Stimulated activated CD8-positive, alpha-beta memory T cell treated with anti-CD3 and anti-CD28 coated beads, Interleukin-2, amount 100 ng/mL, for 1 hour (primary cell): Measurements from ENCODE around the gene TMPRSS5.

ENCODE experiments used
- DNase-seq, 2 donors: peaks; one replicate each; pipeline ENCODE4 v3.0.0-alpha.2; 2020; ENCODE audit warnings: low read depth in 2 of 2

Gene TMPRSS5

DNA sequence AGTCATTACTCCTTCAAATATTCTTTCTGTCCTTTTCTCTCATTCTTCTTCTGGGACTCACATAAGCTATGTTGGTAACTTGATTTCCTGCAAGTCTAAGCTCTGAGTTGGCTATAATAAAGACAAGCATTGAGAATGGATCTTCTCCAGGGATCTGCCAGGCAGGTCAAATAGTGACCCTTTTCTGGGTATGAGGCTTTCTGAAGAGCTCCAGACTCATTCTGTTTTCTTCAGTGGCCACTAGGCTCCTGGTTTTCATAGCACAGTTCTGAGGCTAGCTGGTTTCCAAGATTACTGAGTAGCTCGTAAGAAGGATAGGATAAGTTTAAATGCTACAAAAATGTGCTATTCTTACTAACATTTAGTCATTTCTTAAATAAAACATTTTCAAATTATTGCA lies 38.3 kb downstream of the TMPRSS5 start:
- DNase-seq: no peak

DNA sequence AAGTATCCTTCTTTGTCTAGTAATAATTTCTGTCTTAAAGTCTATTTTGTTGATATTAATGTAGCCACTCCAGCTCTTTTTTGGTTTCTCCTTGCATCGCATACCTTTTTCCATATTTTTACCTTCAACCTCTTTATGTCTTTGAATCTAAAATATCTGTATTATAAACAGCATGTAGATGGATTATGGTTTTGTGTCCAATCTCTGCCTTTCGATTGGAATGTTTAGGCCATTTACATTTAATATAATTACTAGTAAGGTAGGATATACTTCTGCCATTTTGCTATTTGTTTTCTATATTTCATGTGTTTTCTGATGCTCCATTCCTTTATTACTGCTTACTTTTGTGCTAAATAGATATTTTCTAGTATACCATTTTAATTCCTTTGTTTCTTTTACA lies 39.5 kb downstream of the TMPRSS5 start:
- DNase-seq: no peak

DNA sequence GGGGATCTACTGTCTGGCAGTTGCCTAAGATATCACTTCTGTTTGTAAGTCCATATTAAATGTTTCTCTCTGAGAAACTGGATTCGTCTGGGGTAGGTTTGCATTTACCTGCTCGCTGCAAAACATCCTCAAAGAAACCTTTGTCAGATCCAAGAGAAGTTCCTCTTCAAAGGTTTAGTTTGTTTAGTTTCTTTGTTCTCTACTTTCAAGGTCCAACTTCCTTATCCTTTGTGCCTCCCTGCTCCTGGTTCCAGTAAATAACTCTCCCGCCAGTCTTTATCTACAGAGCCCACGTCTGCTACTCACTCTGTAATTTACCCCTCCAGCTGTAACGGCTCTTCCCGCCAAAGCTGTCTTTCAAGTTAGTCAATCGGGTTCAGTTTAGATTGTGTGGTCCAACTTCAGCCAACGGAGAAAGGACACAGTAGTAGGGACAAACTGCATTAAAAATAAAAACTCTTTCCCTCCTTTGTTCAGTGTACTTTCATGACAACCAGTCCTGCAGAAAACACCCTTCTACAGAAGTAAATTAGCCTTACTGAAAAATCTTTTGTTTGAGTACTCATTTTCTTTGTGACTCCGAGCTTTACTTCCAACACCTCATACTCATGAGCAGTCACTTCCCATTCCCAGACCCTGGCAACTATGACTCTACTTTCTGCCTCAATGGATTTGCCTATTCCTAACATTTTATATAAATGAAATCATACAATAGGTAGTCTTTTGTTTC lies 41.0 kb downstream of the TMPRSS5 start:
- no peak for DNase-seq

DNA sequence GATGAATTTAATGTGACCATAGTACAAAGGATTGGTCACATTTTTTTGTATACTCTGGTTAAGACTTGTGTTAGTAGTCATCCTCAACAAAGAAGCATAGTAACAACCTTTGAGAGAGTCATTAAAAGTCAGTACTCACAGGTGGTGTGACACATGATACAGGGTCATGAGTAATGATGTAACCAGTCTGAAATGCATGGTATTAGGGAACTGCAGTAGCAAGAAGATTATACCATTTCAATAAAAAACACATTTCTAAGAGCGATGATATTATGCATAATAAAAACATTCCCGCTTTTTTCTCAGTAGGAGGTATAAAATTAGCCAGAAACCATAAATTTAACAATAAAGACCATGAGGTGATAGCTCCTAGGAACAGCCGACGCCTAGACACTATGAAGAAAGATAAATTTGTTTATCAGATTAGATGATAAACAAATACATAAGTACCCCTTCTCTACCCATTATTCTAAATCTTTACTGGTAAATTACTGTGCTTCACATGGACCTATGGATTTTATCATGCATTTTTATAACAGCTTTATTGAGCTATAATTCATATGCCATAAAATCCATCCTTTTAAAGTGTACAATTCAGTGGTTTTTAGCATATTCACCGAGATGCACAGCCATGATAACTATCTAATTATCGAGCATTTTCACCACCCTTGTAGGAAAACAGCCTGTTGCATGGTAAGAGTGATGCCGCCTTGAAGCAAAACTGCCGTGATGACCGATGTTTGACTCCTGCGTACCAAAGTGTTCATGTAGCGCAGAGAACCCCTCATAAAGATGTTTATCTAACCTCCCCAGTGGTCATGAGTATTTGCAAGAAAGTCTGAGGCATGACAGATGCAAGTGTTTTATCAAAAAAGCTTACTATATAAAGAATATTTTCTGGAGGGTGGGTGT lies 41.8 kb downstream of the TMPRSS5 start:
- DNase-seq: no peak

DNA sequence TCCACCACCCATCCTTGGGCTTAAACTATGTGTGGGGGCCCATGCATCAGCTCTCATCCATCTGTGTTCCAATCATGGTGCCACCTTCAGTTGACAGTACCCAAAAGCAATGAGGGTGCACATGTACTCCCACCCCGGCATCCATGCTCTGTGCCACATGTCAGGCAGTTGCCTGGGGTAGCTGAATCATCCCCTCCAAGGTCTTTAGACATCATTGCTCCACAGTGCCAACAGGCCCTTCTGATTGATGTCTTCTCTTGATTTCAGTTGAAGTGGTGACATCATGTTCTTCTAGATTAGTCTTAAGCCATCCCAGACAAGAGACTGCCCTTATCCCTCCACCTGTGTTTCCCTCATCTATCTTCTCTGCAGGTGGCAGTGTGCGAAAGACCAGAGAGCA lies 42.5 kb downstream of the TMPRSS5 start:
- no peak for DNase-seq

DNA sequence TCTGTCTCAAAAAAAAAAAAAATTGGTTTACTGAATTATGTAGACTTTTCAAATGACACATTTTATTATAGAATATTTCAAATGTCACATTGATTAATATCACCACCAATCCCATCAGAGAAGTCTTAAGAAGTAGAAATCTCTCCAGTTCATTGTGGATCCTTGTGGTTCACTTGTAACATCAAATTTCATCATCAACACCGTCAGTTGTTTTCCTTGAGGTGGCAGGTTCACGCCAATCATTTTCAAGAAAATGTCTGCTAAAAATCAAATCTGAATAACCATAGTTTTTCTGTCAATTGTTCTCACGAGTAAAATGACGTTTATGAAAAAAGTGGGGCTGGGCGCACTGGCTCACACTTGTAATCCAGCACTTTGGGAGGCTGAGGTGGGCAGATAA lies 50.3 kb downstream of the TMPRSS5 start:
- no peak for DNase-seq

DNA sequence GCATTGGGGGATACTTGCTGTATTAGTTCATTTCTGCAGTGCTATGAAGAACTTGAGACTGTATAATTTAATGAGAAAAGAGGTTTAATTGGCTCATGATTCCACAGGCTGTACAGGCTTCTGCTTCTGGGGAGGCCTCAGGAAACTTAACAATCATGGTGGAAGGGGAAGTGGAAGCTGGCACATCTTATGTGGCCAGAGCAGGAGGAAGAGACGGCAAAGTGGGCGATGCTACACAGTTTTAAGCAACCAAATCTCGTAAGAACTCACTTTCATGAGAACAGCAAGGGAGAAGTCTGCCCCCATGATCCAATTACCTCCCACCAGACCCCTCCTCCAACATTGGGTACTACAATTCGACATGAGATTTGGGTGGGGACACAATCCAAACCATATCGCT lies 55.1 kb downstream of the TMPRSS5 start:
- DNase-seq: no peak

DNA sequence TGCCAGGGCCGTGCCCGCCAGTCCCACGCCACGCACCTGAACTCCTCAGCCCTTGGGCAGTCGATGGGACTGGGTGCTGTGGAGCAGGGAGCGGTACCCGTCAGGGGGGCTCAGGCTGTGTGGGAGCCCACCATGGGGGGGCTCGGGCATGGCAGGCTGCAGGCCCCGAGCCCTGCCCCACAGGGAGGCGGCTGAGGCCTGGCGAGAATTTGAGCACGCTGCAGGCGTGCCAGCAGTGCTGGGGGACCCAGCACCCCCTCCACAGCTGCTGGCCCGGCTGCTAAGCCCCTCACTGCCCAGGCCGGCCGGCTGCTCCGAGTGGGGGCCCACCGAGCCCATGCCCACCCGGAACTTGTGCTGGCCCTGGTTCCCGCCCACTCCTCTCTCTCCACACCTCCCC lies 56.8 kb downstream of the TMPRSS5 start:
- no peak for DNase-seq

DNA sequence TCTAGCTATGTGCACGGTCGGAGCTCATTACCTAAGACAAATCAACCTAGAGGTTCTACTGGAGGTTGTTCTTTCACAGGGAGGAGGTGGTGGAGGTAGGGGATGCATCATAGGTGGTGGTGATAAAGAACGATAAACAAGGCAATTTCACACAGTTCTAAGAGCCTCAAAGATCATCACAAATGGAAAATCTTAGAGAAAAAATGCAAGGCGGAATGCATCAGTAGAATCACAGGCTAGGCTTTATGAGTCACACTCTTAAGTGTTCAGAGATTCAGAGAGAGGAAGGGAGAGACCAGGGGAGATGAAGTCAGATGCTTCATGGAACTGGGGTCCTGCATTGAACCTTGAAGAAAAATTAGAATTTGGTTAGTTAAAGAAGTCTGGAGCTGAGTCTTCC lies 58.3 kb downstream of the TMPRSS5 start:
- DNase-seq: no peak

DNA sequence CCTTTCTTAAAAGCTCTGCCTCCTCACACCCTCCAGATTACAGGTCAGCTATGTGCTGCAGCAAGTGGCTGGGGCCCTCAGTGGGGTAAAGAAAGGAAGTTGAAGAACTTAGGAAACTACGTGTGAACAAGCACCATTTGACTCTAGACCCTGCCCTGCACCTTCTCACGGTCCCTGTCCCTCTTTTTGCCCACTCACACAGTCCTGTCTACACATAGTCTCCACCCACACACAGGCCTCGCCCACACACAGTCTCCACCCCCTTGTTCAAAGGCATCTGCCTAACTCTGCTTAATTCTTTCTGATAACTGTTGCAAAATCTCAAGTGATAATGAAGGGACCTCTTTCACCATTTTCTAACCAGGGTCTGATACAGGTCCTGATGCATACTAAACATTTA lies 59.0 kb downstream of the TMPRSS5 start:
- no peak for DNase-seq

DNA sequence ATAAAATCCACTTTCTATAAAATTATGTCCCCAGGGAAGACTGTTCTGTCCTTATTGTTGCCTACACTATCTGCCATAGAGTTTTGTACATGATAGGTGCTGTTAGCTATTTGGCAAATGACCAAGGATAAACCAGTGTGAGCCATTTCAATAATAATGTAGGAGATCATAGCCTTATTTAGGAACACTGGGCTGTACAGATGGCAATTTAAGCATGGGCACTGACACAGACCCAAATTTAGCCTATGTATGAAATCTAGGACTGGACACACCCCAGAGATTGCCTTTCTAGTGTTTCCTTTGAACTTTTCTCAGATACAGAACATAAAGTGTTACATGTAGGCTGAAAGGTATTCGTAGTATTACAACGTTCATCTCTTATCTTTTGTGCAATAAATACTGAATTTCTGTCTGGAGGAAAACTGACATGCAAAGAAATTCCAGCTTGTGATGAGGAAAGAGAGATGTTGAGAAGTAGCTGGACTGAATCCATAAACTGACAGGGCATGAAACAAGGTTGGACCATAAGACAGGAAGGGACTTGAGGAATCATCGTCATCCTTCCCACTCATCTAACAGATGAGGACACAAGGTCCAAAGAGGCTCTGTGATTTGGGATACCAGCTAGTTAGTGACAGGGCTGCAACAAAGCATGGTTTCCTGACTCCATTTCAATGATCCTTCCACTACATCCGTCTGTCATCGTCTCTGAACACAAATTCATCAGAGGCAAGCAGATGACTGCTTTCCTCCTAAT lies 60.3 kb downstream of the TMPRSS5 start:
- DNase-seq: no peak

DNA sequence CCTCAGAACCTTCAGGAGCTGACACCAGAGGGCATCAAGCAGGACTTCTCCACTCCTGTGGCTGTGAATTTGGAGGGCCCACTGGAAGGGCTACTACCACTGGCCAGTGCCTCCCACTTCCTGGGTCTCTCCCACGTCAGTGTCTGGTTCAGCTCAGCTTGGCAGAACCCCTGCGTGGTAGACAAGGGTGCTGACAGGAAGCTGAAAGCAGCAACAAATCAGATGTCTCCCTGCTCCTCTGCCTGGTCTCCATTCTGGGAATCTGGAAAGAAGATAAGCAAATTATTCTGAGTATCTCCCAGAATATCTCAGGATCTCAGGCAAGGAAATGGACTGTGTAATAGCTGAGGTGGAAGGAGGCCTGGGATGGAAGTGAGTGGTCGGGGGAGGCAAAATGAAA lies 61.5 kb downstream of the TMPRSS5 start:
- no peak for DNase-seq

DNA sequence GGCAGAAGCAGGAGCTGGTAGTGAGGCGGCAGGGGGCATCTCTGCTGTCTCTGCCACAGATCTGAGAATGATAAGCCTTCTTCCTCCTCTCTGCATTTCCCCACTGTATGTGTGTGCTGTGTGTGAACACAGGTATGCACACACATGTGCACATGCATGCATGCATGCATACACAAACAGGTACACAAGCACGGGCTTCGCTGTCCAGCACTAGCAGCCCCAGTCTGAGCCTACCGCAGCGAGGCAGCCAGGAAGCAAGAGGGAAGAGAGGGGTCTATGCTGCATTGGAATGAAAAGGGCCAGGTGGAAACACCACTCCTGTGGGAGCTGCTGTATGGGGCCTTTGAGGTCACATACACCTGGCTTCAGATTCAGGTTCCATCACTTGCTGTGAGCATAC lies 62.4 kb downstream of the TMPRSS5 start:
- DNase-seq: no peak

DNA sequence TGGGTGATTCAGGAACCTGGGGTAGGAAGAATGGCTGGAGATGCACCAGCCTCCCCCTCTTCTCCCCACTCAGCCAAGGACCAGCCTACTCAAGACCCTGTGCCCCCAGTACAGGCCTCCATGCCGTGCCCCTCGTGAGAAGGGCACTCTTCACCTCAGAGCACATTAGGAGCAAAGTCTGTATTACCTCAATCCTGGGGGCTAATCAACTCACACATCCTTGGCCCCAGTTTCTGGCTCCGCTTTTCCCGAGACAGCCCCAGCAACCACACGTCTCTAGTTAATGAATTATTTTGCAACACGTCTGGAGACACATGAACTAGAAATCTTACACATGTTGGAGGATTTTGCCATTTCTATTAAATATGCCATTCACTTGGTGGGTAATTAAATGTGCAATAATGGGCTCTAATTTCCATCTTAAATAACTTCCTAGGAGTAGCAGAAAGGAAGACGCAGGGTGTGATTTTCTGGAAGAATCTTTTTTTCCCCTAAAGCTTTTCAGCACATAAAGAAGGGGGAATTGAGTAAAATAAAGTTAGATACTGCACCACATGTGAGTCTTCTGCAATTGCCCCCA lies 63.0 kb downstream of the TMPRSS5 start:
- no peak for DNase-seq

DNA sequence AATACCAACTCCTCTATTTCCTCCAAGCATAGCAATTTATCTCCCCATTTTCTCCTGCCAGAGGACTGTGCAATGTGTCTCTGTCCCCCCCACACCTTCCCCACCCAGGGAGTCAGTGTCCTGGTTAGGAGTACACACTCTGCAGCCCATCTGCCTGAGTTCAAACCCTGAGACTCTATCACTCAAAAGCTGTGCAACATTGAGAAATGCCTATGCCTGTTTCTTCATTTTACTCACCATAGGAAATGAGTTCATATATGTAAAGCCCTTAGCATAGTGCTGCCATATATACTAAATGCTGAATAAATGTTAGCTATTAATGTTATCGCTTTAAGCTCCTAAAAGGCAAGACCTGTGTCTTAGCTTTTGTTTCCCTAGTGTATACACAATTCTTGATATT lies 64.0 kb downstream of the TMPRSS5 start:
- DNase-seq: no peak

DNA sequence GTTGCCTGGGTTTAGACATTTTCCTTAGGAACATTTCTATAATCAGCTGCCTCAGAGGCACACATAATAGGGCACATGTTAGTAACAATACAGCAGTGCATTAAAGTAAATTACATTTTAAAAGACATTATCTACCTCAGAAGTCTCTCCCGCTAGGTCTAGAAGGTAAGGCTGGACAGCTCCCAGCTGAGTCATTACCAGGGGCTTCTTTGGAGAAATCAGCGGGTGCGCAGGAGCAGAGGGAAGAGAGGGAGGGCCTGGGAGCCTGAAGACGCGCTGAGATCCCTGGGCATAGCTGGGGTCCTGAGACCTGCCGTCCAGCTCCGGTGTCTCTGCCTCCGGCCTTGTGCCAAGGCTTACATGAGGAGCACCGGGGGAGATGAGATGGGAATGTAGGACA lies 67.7 kb downstream of the TMPRSS5 start:
- no peak for DNase-seq

DNA sequence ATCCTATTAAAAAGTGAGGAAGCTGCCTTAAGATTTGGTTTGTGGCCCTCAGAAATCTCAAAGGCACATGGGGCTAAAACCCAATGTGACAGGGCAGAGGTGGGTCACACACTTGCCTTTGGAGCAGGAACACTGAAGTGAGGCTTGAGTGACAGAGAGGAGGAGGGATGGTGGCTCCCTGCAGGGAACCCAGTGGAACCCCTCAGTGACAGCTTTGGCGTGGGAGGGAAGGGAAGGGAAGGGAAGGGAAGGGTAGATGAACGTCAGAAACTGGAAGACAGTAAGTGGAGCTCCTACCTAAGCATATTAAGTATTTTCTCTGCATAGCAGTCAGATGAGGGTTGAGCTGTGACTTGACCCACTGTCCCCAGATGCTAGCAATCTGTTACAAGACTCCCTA lies 68.5 kb downstream of the TMPRSS5 start:
- no peak for DNase-seq
